HepG2 (cell line): ENCODE results near the gene UQCC5. TPM values are rescaled to one million over a fixed set of nuclear protein-coding genes. Genes with fewer than 3 reads are reported as not detected.
A peak's percentile ranks its signal among the peaks of the same experiment; 100 is the strongest.

Experiments used
- FOSL1 ChIP-seq: sonication (generic); formaldehyde crosslinking; IDR thresholded peaks from 2 replicates; pipeline ENCODE4 v1.9.0; 2021; ENCODE audit warnings: missing genetic modification reagents, borderline replicate concordance
- HIC2 ChIP-seq: sonication (generic); formaldehyde crosslinking; IDR thresholded peaks from 2 replicates; pipeline ENCODE4 v1.9.0; 2022; ENCODE audit warnings: low read depth, missing genetic modification reagents
- HNF1A ChIP-seq, 2 experiments: sonication (generic) in 1 of 2; formaldehyde crosslinking in 1 of 2; IDR thresholded peaks; 2 replicates each; pipeline versions ENCODE4 v1.4.0 to v1.6.1; 2016 to 2020; ENCODE audit warnings: borderline replicate concordance in 1 of 2, low read depth in 1 of 2, mild to moderate bottlenecking in 1 of 2, missing genetic modification reagents in 1 of 2
- IKZF4 ChIP-seq: sonication (generic); formaldehyde crosslinking; IDR thresholded peaks from 2 replicates; pipeline ENCODE4 v1.5.1; 2020; ENCODE audit warnings: borderline replicate concordance, mild to moderate bottlenecking, low read depth, missing genetic modification reagents; ENCODE audit errors: not compliant biosample characterization
- JDP2 ChIP-seq: sonication (generic); formaldehyde crosslinking; IDR thresholded peaks from 2 replicates; pipeline ENCODE4 v1.8.1; 2022; ENCODE audit warnings: missing genetic modification reagents, borderline replicate concordance
- MZF1 ChIP-seq: sonication (generic); formaldehyde crosslinking; IDR thresholded peaks from 2 replicates; pipeline ENCODE4 v1.8.1; 2023; ENCODE audit warnings: mild to moderate bottlenecking, missing genetic modification reagents, borderline replicate concordance
- NFE2L2 ChIP-seq: fragments of 150-350 bp; IDR thresholded peaks from 2 replicates; pipeline ENCODE4 v1.6.1; 2014; ENCODE audit warnings: low read length
- RAD21 ChIP-seq: fragments of 450-650 bp; formaldehyde crosslinking; IDR thresholded peaks from 2 replicates; pipeline ENCODE4 v1.5.0; 2020; ENCODE audit warnings: mild to moderate bottlenecking
- RBM22 ChIP-seq: fragments of 200-400 bp; formaldehyde crosslinking; optimal IDR thresholded peaks from 2 replicates; pipeline ENCODE3; 2017; ENCODE audit warnings: mild to moderate bottlenecking, low read length, moderate library complexity
- RFXANK ChIP-seq: IDR thresholded peaks from 2 replicates; pipeline ENCODE4 v1.6.1; 2016
- THRA ChIP-seq: sonication (generic); formaldehyde crosslinking; IDR thresholded peaks from 2 replicates; pipeline ENCODE4 v1.4.0; 2020; ENCODE audit warnings: missing genetic modification reagents, borderline replicate concordance
- ZNF558 ChIP-seq: sonication (generic); formaldehyde crosslinking; IDR thresholded peaks from 2 replicates; pipeline ENCODE4 v1.9.0; 2022; ENCODE audit warnings: mild to moderate bottlenecking, missing genetic modification reagents, borderline replicate concordance
- ZNF564 ChIP-seq: sonication (generic); formaldehyde crosslinking; IDR thresholded peaks from 2 replicates; pipeline ENCODE4 v1.8.1; 2023; ENCODE audit warnings: mild to moderate bottlenecking, missing genetic modification reagents
- ZNF605 ChIP-seq: sonication (generic); formaldehyde crosslinking; IDR thresholded peaks from 2 replicates; pipeline ENCODE4 v1.8.0; 2022; ENCODE audit warnings: mild to moderate bottlenecking, missing genetic modification reagents
- ZNF720 ChIP-seq: sonication (generic); formaldehyde crosslinking; IDR thresholded peaks from 2 replicates; pipeline ENCODE4 v1.4.0; 2020; ENCODE audit warnings: missing genetic modification reagents
- ZNF768 ChIP-seq: sonication (generic); formaldehyde crosslinking; IDR thresholded peaks from 2 replicates; pipeline ENCODE4 v1.4.0; 2020; ENCODE audit warnings: missing genetic modification reagents
- ZNF772 ChIP-seq: sonication (generic); formaldehyde crosslinking; IDR thresholded peaks from 2 replicates; pipeline ENCODE4 v1.5.0; 2020; ENCODE audit warnings: mild to moderate bottlenecking, missing genetic modification reagents
- polyA plus RNA-seq, 8 experiments: library from polyadenylated mRNA; depleted of rRNA in 3 of 8; stranded (reverse) in 7 of 8; unstranded in 1 of 8; fragments of >200 nt; fragmentation: Illumina TruSeq in 4 of 8; extraction: Trizol in 4 of 8; gene quantifications; 2 replicates each; pipeline versions ENCODE4 v1.2.1 to v1.2.3, GENCODE V29; 2011 to 2016; ENCODE audit warnings: low read depth in 4 of 8, missing spikeins in 1 of 8, mixed read lengths in 1 of 8; ENCODE audit not compliant: insufficient read depth in 1 of 8
- total RNA-seq, 5 experiments: library from RNA; depleted of rRNA; stranded (reverse); fragments of >200 nt; fragmentation: Illumina TruSeq; extraction: Trizol; gene quantifications; 2 replicates each; pipeline ENCODE4 v1.2.3, GENCODE V29; 2016; ENCODE audit warnings: low read depth in 1 of 5
- TF ChIP-seq, protein P1 (sequence below): sonication (generic); formaldehyde crosslinking; conservative IDR thresholded peaks from 2 replicates; pipeline ENCODE4 v1.4.0; 2020; ENCODE audit warnings: mild to moderate bottlenecking, missing genetic modification reagents, moderate library complexity

UQCC5 gene
- total and polyA plus RNA-seq, 2 of the 13 experiments (the other 11 are each of a cell fraction or from before 2014, with no cell fraction given): 15.4 to 29.5 TPM

- TF ChIP-seq RBM22 (no peak), ZNF720 (CRISPR knock-in tag) (no peak), ZNF558 (no peak), MZF1 (CRISPR knock-in tag) (no peak), THRA (CRISPR knock-in tag) (0 out of 2 replicates have a peak, but pooled peaks have one; percentile 14), ZNF564 (CRISPR knock-in tag) (peak; percentile 69; the same call in 1 of the 2 replicates), RAD21 (CRISPR knock-in tag) (peak; percentile 31; the same call in 1 of the 2 replicates), RFXANK (CRISPR knock-in tag) (no peak), ZNF768 (no peak), FOSL1 (CRISPR knock-in tag) (no peak), ZNF605 (CRISPR knock-in tag) (no peak; the same call in 1 of the 2 replicates), IKZF4 (CRISPR knock-in tag) (peak; percentile 85), HIC2 (CRISPR knock-in tag) (0 out of 2 replicates have a peak, but pooled peaks have one; percentile 27), JDP2 (no peak), HNF1A (IDR thresholded peaks at IDR 0.05; ENCODE audit: low read depth) (no peak), HNF1A (CRISPR knock-in tag; IDR thresholded peaks at IDR 0.05; ENCODE audit: borderline replicate concordance) (0 out of 2 replicates have a peak, but pooled peaks have one; percentile 12), NFE2L2 (no peak), ZNF772 (CRISPR knock-in tag) (peak; percentile 79; the same call in 1 of the 2 replicates)
- TF ChIP-seq, protein P1, sequence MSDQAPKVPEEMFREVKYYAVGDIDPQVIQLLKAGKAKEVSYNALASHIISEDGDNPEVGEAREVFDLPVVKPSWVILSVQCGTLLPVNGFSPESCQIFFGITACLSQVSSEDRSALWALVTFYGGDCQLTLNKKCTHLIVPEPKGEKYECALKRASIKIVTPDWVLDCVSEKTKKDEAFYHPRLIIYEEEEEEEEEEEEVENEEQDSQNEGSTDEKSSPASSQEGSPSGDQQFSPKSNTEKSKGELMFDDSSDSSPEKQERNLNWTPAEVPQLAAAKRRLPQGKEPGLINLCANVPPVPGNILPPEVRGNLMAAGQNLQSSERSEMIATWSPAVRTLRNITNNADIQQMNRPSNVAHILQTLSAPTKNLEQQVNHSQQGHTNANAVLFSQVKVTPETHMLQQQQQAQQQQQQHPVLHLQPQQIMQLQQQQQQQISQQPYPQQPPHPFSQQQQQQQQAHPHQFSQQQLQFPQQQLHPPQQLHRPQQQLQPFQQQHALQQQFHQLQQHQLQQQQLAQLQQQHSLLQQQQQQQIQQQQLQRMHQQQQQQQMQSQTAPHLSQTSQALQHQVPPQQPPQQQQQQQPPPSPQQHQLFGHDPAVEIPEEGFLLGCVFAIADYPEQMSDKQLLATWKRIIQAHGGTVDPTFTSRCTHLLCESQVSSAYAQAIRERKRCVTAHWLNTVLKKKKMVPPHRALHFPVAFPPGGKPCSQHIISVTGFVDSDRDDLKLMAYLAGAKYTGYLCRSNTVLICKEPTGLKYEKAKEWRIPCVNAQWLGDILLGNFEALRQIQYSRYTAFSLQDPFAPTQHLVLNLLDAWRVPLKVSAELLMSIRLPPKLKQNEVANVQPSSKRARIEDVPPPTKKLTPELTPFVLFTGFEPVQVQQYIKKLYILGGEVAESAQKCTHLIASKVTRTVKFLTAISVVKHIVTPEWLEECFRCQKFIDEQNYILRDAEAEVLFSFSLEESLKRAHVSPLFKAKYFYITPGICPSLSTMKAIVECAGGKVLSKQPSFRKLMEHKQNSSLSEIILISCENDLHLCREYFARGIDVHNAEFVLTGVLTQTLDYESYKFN (CRISPR knock-in tag): no peak
Measured at GRCh38 chr3:52533623-52534280, 2.7 kb upstream of the UQCC5 start, which contains the start of gene NT5DC2 (continued).
